Measurements from ENCODE around the gene ZNF710.

- TF ChIP-seq POLR2AphosphoS5 (IDR thresholded peaks at IDR 0.05; ENCODE audit: low read depth): no peak
- TF ChIP-seq, protein P1, sequence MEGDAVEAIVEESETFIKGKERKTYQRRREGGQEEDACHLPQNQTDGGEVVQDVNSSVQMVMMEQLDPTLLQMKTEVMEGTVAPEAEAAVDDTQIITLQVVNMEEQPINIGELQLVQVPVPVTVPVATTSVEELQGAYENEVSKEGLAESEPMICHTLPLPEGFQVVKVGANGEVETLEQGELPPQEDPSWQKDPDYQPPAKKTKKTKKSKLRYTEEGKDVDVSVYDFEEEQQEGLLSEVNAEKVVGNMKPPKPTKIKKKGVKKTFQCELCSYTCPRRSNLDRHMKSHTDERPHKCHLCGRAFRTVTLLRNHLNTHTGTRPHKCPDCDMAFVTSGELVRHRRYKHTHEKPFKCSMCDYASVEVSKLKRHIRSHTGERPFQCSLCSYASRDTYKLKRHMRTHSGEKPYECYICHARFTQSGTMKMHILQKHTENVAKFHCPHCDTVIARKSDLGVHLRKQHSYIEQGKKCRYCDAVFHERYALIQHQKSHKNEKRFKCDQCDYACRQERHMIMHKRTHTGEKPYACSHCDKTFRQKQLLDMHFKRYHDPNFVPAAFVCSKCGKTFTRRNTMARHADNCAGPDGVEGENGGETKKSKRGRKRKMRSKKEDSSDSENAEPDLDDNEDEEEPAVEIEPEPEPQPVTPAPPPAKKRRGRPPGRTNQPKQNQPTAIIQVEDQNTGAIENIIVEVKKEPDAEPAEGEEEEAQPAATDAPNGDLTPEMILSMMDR (IDR thresholded peaks at IDR 0.05; ENCODE audit: insufficient read depth, low read length): no peak
- no peak for TF ChIP-seq GABPA (IDR thresholded peaks at IDR 0.05; ENCODE audit: low read depth)
- TF ChIP-seq, protein P2, sequence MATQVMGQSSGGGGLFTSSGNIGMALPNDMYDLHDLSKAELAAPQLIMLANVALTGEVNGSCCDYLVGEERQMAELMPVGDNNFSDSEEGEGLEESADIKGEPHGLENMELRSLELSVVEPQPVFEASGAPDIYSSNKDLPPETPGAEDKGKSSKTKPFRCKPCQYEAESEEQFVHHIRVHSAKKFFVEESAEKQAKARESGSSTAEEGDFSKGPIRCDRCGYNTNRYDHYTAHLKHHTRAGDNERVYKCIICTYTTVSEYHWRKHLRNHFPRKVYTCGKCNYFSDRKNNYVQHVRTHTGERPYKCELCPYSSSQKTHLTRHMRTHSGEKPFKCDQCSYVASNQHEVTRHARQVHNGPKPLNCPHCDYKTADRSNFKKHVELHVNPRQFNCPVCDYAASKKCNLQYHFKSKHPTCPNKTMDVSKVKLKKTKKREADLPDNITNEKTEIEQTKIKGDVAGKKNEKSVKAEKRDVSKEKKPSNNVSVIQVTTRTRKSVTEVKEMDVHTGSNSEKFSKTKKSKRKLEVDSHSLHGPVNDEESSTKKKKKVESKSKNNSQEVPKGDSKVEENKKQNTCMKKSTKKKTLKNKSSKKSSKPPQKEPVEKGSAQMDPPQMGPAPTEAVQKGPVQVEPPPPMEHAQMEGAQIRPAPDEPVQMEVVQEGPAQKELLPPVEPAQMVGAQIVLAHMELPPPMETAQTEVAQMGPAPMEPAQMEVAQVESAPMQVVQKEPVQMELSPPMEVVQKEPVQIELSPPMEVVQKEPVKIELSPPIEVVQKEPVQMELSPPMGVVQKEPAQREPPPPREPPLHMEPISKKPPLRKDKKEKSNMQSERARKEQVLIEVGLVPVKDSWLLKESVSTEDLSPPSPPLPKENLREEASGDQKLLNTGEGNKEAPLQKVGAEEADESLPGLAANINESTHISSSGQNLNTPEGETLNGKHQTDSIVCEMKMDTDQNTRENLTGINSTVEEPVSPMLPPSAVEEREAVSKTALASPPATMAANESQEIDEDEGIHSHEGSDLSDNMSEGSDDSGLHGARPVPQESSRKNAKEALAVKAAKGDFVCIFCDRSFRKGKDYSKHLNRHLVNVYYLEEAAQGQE (IDR thresholded peaks at IDR 0.05; ENCODE audit: insufficient replicate concordance, low read depth): no peak
Measured at GRCh38 chr15:90106522-90107117, 105.5 kb downstream of the ZNF710 start.

All from HL-60 (cell line).